ENCODE results near the gene PTPN23. TPM values are rescaled to one million over a fixed set of nuclear protein-coding genes. Genes with fewer than 3 reads are reported as not detected.

Gene PTPN23
- total and polyA plus RNA-seq, 2 of the 8 experiments (the other 6 are each of a cell fraction or from before 2014, with no cell fraction given), result 2.9 to 46.7 TPM

- no peak overlapping the region for H4K91ac ChIP-seq (replicated peaks; ENCODE audit: insufficient read length, low read length)
- H3K79me1 ChIP-seq (ENCODE audit: low read depth, low read length), result no peaks in the 10 kb centered on the region
- no peak overlapping the region for H4K5ac ChIP-seq (ENCODE audit: insufficient read length, low read depth, low read length)
- DNase-seq (ENCODE audit: low read depth in 1 of 2, low spot score in 2 of 2) (no peak), FAIRE-seq (no peak)
- H3K14ac ChIP-seq (ENCODE audit: insufficient read length), result no peak overlapping the region
- H3K23me2 ChIP-seq (ENCODE audit: low read depth, low read length), result no peaks in the 10 kb centered on the region
- ChIA-PET CTCF (ENCODE audit: partially characterized antibody) (interaction anchor here (0.6 to 4.8 kb wide), 8 partner anchors 9 to 395 kb away, joined by 3 to 55 read pairs (median 3); no protein-coding TSS in a partner anchor), POLR2A (ENCODE audit: partially characterized antibody) (interaction anchor here (0.9 to 1.6 kb wide), 4 partner anchors 9 to 153 kb away, joined by 3 to 5 read pairs (median 3); partner anchors contain the start of gene PTPN23)
- H3K9me3 ChIP-seq (ENCODE audit: insufficient read depth in 2 of 2, low read depth in 1 of 2, low read length in 1 of 2), result peaks cover 0 to 7% of the 10 kb centered on the region in 2 experiments; a peak in 1 of 4 replicates
- H3K23ac ChIP-seq (ENCODE audit: insufficient read length), result no peak overlapping the region
- no peak overlapping the region for H3K27ac ChIP-seq (ENCODE audit: low read depth, low read length)
- H2AFZ ChIP-seq (ENCODE audit: low read length), result no peak overlapping the region
- H3K4ac ChIP-seq (replicated peaks; ENCODE audit: insufficient read length, low read depth, low read length), result no peak overlapping the region
- WGBS, 2 experiments (ENCODE audit: extremely low coverage in 1 of 2, insufficient coverage in 1 of 2, insufficient read length in 1 of 2, insufficient replicate concordance in 2 of 2, low coverage in 1 of 2, low lambda C conversion rate in 2 of 2, missing lambda C conversion rate in 1 of 2), result 96% methylated on average over 24 of the region's 53 CpGs; no CpG with 5 or more reads in 1 of the 2 experiments
- H3K4me3 ChIP-seq (ENCODE audit: extremely low read depth in 1 of 4, insufficient read depth in 2 of 4, low read depth in 3 of 4, low read length in 4 of 4), result no peak overlapping the region
- no peak overlapping the region for H2AK5ac ChIP-seq (ENCODE audit: low read depth, low read length)
- no peaks in the 10 kb centered on the region for H3K27me3 ChIP-seq (replicated peaks in 1 of 4; ENCODE audit: control insufficient read depth in 3 of 4, extremely low read depth in 1 of 4, insufficient read depth in 3 of 4, low read length in 3 of 4)
- peaks cover 14 to 47% (median 21%) of the 10 kb centered on the region in 4 experiments for H3K36me3 ChIP-seq (ENCODE audit: control insufficient read depth in 2 of 4, insufficient read depth in 4 of 4, low read length in 3 of 4)
- no peak overlapping the region for H3K56ac ChIP-seq (replicated peaks; ENCODE audit: insufficient read length, low read depth, low read length)
- H2BK120ac ChIP-seq (replicated peaks; ENCODE audit: low read depth, low read length), result no peak overlapping the region
- no peak overlapping the region for H3K9ac ChIP-seq (replicated peaks in 1 of 4; ENCODE audit: extremely low read depth in 1 of 4, low read depth in 3 of 4, low read length in 3 of 4)
- no peak overlapping the region for H2BK12ac ChIP-seq (ENCODE audit: low read depth, low read length)
- no peak overlapping the region for H4K8ac ChIP-seq (ENCODE audit: extremely low read depth, insufficient read depth, low read length)
- H3K4me1 ChIP-seq (replicated peaks in 1 of 4; ENCODE audit: control insufficient read depth in 3 of 4, insufficient read depth in 4 of 4, low read length in 3 of 4), result peaks cover 0 to 2% (median 0%) of the 10 kb centered on the region in 4 experiments; a peak in 2 of 7 replicates
- no peak overlapping the region for H3K18ac ChIP-seq (ENCODE audit: extremely low read depth, low read length)
- H4K20me1 ChIP-seq (replicated peaks in 1 of 2; ENCODE audit: control insufficient read depth in 1 of 2, insufficient read depth in 2 of 2, low read length in 2 of 2), result peaks cover 4 to 21% of the 10 kb centered on the region in 2 experiments
- H2BK20ac ChIP-seq (ENCODE audit: low read length), result no peak overlapping the region
- no peaks in the 10 kb centered on the region for H3K79me2 ChIP-seq (ENCODE audit: control insufficient read depth in 1 of 2, insufficient read depth in 2 of 2, low read length in 2 of 2)
- no peak overlapping the region for H2BK5ac ChIP-seq (ENCODE audit: low read depth, low read length)
- no peak overlapping the region for H2BK15ac ChIP-seq (ENCODE audit: low read length)
- H3K4me2 ChIP-seq (ENCODE audit: insufficient read depth in 1 of 2, low read depth in 2 of 2, low read length in 2 of 2), result no peak overlapping the region
- TF ChIP-seq NANOG (IDR thresholded peaks at IDR 0.05; ENCODE audit: insufficient read depth, low read depth, low read length, poor library complexity, severe bottlenecking), result no peak
- no peak for TF ChIP-seq CHD2 (IDR thresholded peaks at IDR 0.05; ENCODE audit: low read length)
- TF ChIP-seq GABPA (IDR thresholded peaks at IDR 0.05; ENCODE audit: borderline replicate concordance, insufficient read depth, low read length), result no peak
- TF ChIP-seq SP4 (IDR thresholded peaks at IDR 0.05; ENCODE audit: low read length), result no peak
- TF ChIP-seq ZNF274 (IDR thresholded peaks at IDR 0.05; ENCODE audit: borderline replicate concordance, extremely low read depth, low read length), result no peak
- TF ChIP-seq CBX5 (IDR thresholded peaks at IDR 0.05; ENCODE audit: low read depth, low read length), result no peak
- no peak for TF ChIP-seq POLR2A (IDR thresholded peaks at IDR 0.05; ENCODE audit: control extremely low read depth in 1 of 2, low read depth in 2 of 2, low read length in 2 of 2)
- TF ChIP-seq CTCF (IDR thresholded peaks at IDR 0.05; ENCODE audit: control extremely low read depth in 1 of 3, insufficient read depth in 1 of 3, low read depth in 1 of 3, low read length in 3 of 3), result peak in 1 of 3 experiments; percentile 38; a peak in 1 of 4 replicates
- TF ChIP-seq SP2 (IDR thresholded peaks at IDR 0.05; ENCODE audit: low read length), result no peak
These were observed 37.6 kb downstream of the PTPN23 start for GRCh38 chr3:47418167-47419082.
